HepG2 (cell line): ENCODE data around the gene PTPRM. TPM values are rescaled to one million over a fixed set of nuclear protein-coding genes. Genes with fewer than 3 reads are reported as not detected.

ENCODE experiments used
- ATAC-seq: fragments of 200-7000 bp; cut with Tn5 transposase; 3 replicates; pipeline ENCODE4 v1.9.1; 2020; ENCODE audit warnings: mild to moderate bottlenecking, moderate library complexity
- BruUV-seq: library from RNA; stranded (reverse); fragments of 400-500 nt; replicated peaks from 2 replicates; lab custom pipeline; 2021; lab: Mats Ljungman, UMichigan
- CTCF ChIA-PET: fragments of 300-600 bp; formaldehyde crosslinking; extraction: SDS; loops from one replicate; lab custom pipeline; 2021; ENCODE audit warnings: low total read pairs, inconsistent platforms, low intra/inter-chr PET ratio; lab: Yijun Ruan, JAX
- POLR2A ChIA-PET: fragments of 350-600 bp; sonication (Branson Sonifier 250); formaldehyde crosslinking; loops from one replicate; lab custom pipeline; 2020; ENCODE audit warnings: antibody characterized with exemption, inconsistent platforms; lab: Yijun Ruan, JAX
- DNase-seq: peaks from one replicate; pipeline ENCODE4 v3.0.0-alpha.2; 2015; ENCODE audit warnings: low spot score
- FAIRE-seq: peaks from 3 replicates; lab custom pipeline; 2011; peaks lifted over from hg19 to GRCh38; lab: Jason Lieb, UNC
- H2AFZ ChIP-seq: one replicate; pipeline ENCODE4 v1.6.1; 2011; ENCODE audit warnings: low read length, inconsistent platforms
- H3K27ac ChIP-seq: fragments of 300-600 bp; 3 replicates; pipeline ENCODE4 v1.8.0; 2011; ENCODE audit warnings: mixed run types, mild to moderate bottlenecking, mixed read lengths, low read length, inconsistent platforms; ENCODE audit not compliant: insufficient read depth; ENCODE audit errors: extremely low read length
- H3K27me3 ChIP-seq, 2 experiments: fragments of 200-600 bp in 1 of 2; 2 replicates in 1 of 2; 3 replicates in 1 of 2; pipeline versions ENCODE4 v1.6.0 to v1.8.0; 2011; ENCODE audit warnings: low read length in 2 of 2, mild to moderate bottlenecking in 2 of 2, moderate library complexity in 2 of 2, inconsistent platforms in 1 of 2; ENCODE audit not compliant: insufficient read depth in 2 of 2, control insufficient read depth in 1 of 2
- H3K36me3 ChIP-seq, 2 experiments: fragments of 200-600 bp in 1 of 2; replicated peaks in 1 of 2; 2 replicates in 1 of 2; 3 replicates in 1 of 2; pipeline versions ENCODE4 v1.5.1 to v1.8.0; 2011; ENCODE audit warnings: low read length in 2 of 2, inconsistent platforms in 1 of 2; ENCODE audit not compliant: insufficient read depth in 2 of 2, control insufficient read depth in 1 of 2
- H3K4me1 ChIP-seq: 2 replicates; pipeline ENCODE4 v1.5.1; 2012; ENCODE audit warnings: low read length, inconsistent platforms; ENCODE audit not compliant: insufficient read depth
- H3K4me2 ChIP-seq: 2 replicates; pipeline ENCODE4 v1.6.0; 2011; ENCODE audit warnings: low read depth, low read length, inconsistent platforms
- H3K4me3 ChIP-seq, 3 experiments: fragments of 200-600 bp in 1 of 3; sonication (generic), shearing (Covaris generic) in 1 of 3; replicated peaks in 1 of 3; 2 replicates each; pipeline ENCODE4 v1.5.1; 2011 to 2016; ENCODE audit warnings: low read length in 3 of 3, inconsistent platforms in 2 of 3, low read depth in 2 of 3, mild to moderate bottlenecking in 2 of 3, control low read depth in 1 of 3, mixed read lengths in 1 of 3; ENCODE audit not compliant: insufficient read depth in 1 of 3
- H3K79me2 ChIP-seq: one replicate; pipeline ENCODE4 v1.6.1; 2011; ENCODE audit warnings: low read length, inconsistent platforms; ENCODE audit not compliant: insufficient read depth
- H3K9ac ChIP-seq: 2 replicates; pipeline ENCODE4 v1.6.0; 2011; ENCODE audit warnings: mild to moderate bottlenecking, low read depth, low read length, inconsistent platforms; ENCODE audit not compliant: insufficient read depth
- H3K9me3 ChIP-seq: 2 replicates; pipeline ENCODE4 v1.5.1; 2012; ENCODE audit warnings: mild to moderate bottlenecking, low read length
- H4K20me1 ChIP-seq: 2 replicates; pipeline ENCODE4 v1.6.0; 2011; ENCODE audit warnings: inconsistent platforms, mild to moderate bottlenecking, low read length, moderate library complexity; ENCODE audit not compliant: insufficient read depth
- KAT2B ChIP-seq: fragments of 150-350 bp; IDR thresholded peaks from 2 replicates; pipeline ENCODE4 v1.6.1; 2014; ENCODE audit warnings: low read depth, low read length, borderline replicate concordance
- KDM2A ChIP-seq: sonication (generic); formaldehyde crosslinking; IDR thresholded peaks from 2 replicates; pipeline ENCODE4 v1.4.0; 2020; ENCODE audit warnings: low read depth, missing genetic modification reagents, borderline replicate concordance
- MAZ ChIP-seq, 2 experiments: sonication (generic) in 1 of 2; formaldehyde crosslinking in 1 of 2; IDR thresholded peaks; 2 replicates each; pipeline versions ENCODE4 v1.5.0 to v1.6.1; 2012 to 2020; ENCODE audit warnings: low read depth in 2 of 2, mild to moderate bottlenecking in 2 of 2, borderline replicate concordance in 1 of 2, improper control_type of control experiment in 1 of 2, low read length in 1 of 2, missing genetic modification reagents in 1 of 2, moderate library complexity in 1 of 2
- NFKB2 ChIP-seq: sonication (generic); formaldehyde crosslinking; IDR thresholded peaks from 2 replicates; pipeline ENCODE4 v1.4.0; 2020; ENCODE audit warnings: missing genetic modification reagents, borderline replicate concordance
- THAP11 ChIP-seq: IDR thresholded peaks from 2 replicates; pipeline ENCODE4 v1.6.1; 2016; ENCODE audit warnings: missing biosample characterization, missing genetic modification reagents
- WGBS: methylation state at CpG from one replicate; pipeline ENCODE4 v1.1.6; 2017; ENCODE audit warnings: low lambda C conversion rate; 5-methylcytosine and 5-hydroxymethylcytosine counted together
- in situ Hi-C: cut with HindIII; loops from 2 replicates; pipeline ENCODE4 v1.10.0; 2017; ENCODE audit warnings: low pct_unique_long_range_greater_than_20kb; ENCODE audit not compliant: extremely low pct_ligation_motif_present
- intact Hi-C: fragments of 100-400 bp; cut with micrococcal nuclease; formaldehyde crosslinking; loops from one replicate; pipeline ENCODE4 v1.10.0; 2022; ENCODE audit not compliant: unreplicated experiment
- polyA plus RNA-seq, 8 experiments: library from polyadenylated mRNA; depleted of rRNA in 3 of 8; stranded (reverse) in 7 of 8; unstranded in 1 of 8; fragments of >200 nt; fragmentation: Illumina TruSeq in 4 of 8; extraction: Trizol in 4 of 8; gene quantifications; 2 replicates each; pipeline versions ENCODE4 v1.2.1 to v1.2.3, GENCODE V29; 2011 to 2016; ENCODE audit warnings: low read depth in 4 of 8, missing spikeins in 1 of 8, mixed read lengths in 1 of 8; ENCODE audit not compliant: insufficient read depth in 1 of 8
- total RNA-seq, 5 experiments: library from RNA; depleted of rRNA; stranded (reverse); fragments of >200 nt; fragmentation: Illumina TruSeq; extraction: Trizol; gene quantifications; 2 replicates each; pipeline ENCODE4 v1.2.3, GENCODE V29; 2016; ENCODE audit warnings: low read depth in 1 of 5
- TF ChIP-seq, protein P1 (sequence below): sonication (generic); formaldehyde crosslinking; IDR thresholded peaks from 2 replicates; pipeline ENCODE4 v1.4.0; 2020; ENCODE audit warnings: missing genetic modification reagents

PTPRM gene
- total and polyA plus RNA-seq, 2 of the 13 experiments (the other 11 are each of a cell fraction or from before 2014, with no cell fraction given) = 12.6 to 108 TPM

GRCh38 chr18:8367217-8367988 is 800.3 kb downstream of the PTPRM start:
- no peak overlapping the region for H3K4me3 ChIP-seq
- no peaks in the 10 kb centered on the region for H3K4me1 ChIP-seq
- in situ Hi-C loops (no loop called here), intact Hi-C loops (no loop called here)
- H3K27me3 ChIP-seq = no peaks in the 10 kb centered on the region
- no peak overlapping the region for H3K27ac ChIP-seq
- no peaks in the 10 kb centered on the region for H3K79me2 ChIP-seq
- no peak for DNase-seq
- H3K36me3 ChIP-seq = 0 out of 5 replicates have a peak, but pooled peaks cover 0 to 2% of the 10 kb centered on the region in 2 experiments
- ATAC-seq = no peak
- ChIA-PET POLR2A (no interaction called here), CTCF (no interaction called here)
- no peaks in the 10 kb centered on the region for H3K9me3 ChIP-seq
- no peak overlapping the region for H3K4me2 ChIP-seq
- no peak for FAIRE-seq
- no TSS peak for BruUV-seq
- H3K9ac ChIP-seq = no peak overlapping the region
- 97% methylated on average over 37 of the region's 47 CpGs for WGBS
- TF ChIP-seq KDM2A (CRISPR knock-in tag) (no peak), NFKB2 (no peak)
- TF ChIP-seq, protein P1, sequence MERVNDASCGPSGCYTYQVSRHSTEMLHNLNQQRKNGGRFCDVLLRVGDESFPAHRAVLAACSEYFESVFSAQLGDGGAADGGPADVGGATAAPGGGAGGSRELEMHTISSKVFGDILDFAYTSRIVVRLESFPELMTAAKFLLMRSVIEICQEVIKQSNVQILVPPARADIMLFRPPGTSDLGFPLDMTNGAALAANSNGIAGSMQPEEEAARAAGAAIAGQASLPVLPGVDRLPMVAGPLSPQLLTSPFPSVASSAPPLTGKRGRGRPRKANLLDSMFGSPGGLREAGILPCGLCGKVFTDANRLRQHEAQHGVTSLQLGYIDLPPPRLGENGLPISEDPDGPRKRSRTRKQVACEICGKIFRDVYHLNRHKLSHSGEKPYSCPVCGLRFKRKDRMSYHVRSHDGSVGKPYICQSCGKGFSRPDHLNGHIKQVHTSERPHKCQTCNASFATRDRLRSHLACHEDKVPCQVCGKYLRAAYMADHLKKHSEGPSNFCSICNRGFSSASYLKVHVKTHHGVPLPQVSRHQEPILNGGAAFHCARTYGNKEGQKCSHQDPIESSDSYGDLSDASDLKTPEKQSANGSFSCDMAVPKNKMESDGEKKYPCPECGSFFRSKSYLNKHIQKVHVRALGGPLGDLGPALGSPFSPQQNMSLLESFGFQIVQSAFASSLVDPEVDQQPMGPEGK = no peak
- TF ChIP-seq, all 625 proteins: peak for 0
- no peak overlapping the region for H2AFZ ChIP-seq
- H4K20me1 ChIP-seq = no peaks in the 10 kb centered on the region

GRCh38 chr18:8368512-8369217 is 801.5 kb downstream of the PTPRM start:
- POLR2A ChIA-PET = no interaction called here
- no peak for DNase-seq
- no peak overlapping the region for H3K4me2 ChIP-seq
- FAIRE-seq = no peak
- BruUV-seq = no TSS peak
- no peaks in the 10 kb centered on the region for H3K4me1 ChIP-seq
- TF ChIP-seq KAT2B = no peak
- no peak for TF ChIP-seq THAP11
- TF ChIP-seq MAZ (IDR thresholded peaks at IDR 0.05; ENCODE audit: borderline replicate concordance, low read depth, low read length) = no peak
- TF ChIP-seq MAZ (CRISPR knock-in tag; IDR thresholded peaks at IDR 0.05; ENCODE audit: low read depth) = no peak
- TF ChIP-seq, all 625 proteins: peak for 0
- H3K36me3 ChIP-seq = 0 out of 5 replicates have a peak, but pooled peaks cover 0 to 2% of the 10 kb centered on the region in 2 experiments
- 91% methylated on average over 4 of the region's 4 CpGs for WGBS
- H3K9ac ChIP-seq = no peak overlapping the region
- no peaks in the 10 kb centered on the region for H3K27me3 ChIP-seq
- no peaks in the 10 kb centered on the region for H3K79me2 ChIP-seq
- no peak overlapping the region for H2AFZ ChIP-seq
- no peaks in the 10 kb centered on the region for H3K9me3 ChIP-seq
- H3K4me3 ChIP-seq = no peak overlapping the region
- no peak overlapping the region for H3K27ac ChIP-seq
- CTCF ChIA-PET = no interaction called here
- in situ Hi-C loops = no loop called here
- H4K20me1 ChIP-seq = no peaks in the 10 kb centered on the region
- intact Hi-C loops = no loop called here
- ATAC-seq = no peak
